Liver (tissue), 9 donors: ENCODE results near the gene SH3RF3. TPM values are rescaled to one million over a fixed set of nuclear protein-coding genes. Genes with fewer than 3 reads are reported as not detected.
A peak's percentile ranks its signal among the peaks of the same experiment; 100 is the strongest.

Experiments
- DNase-seq: peaks from one replicate; pipeline ENCODE4 v3.0.0-alpha.2; 2017; ENCODE audit warnings: low spot score
- H3K27ac ChIP-seq, 2 donors: one replicate each; pipeline ENCODE4 v1.7.0; 2013; ENCODE audit warnings: inconsistent platforms in 2 of 2, low read length in 2 of 2, control low read depth in 1 of 2, low read depth in 1 of 2, mild to moderate bottlenecking in 1 of 2
- H3K27me3 ChIP-seq, 4 donors: one replicate each; pipeline versions ENCODE4 v1.6.1 to v1.7.0; 2013; ENCODE audit warnings: low read length in 3 of 4, inconsistent platforms in 1 of 4, mild to moderate bottlenecking in 1 of 4, moderate library complexity in 1 of 4; ENCODE audit not compliant: control insufficient read depth in 4 of 4, insufficient read depth in 4 of 4
- H3K36me3 ChIP-seq, 4 donors: one replicate each; pipeline versions ENCODE4 v1.6.1 to v1.7.0; 2013; ENCODE audit warnings: low read length in 3 of 4, mild to moderate bottlenecking in 3 of 4, low read depth in 1 of 4, moderate library complexity in 1 of 4; ENCODE audit not compliant: control insufficient read depth in 4 of 4, insufficient read depth in 3 of 4
- H3K4me1 ChIP-seq, 4 donors: one replicate each; pipeline versions ENCODE4 v1.6.1 to v1.7.0; 2013; ENCODE audit warnings: low read length in 3 of 4, mild to moderate bottlenecking in 3 of 4, moderate library complexity in 1 of 4; ENCODE audit not compliant: control insufficient read depth in 4 of 4, insufficient read depth in 4 of 4
- H3K4me3 ChIP-seq, 3 donors: one replicate each; pipeline versions ENCODE4 v1.6.1 to v1.7.0; 2013; ENCODE audit warnings: low read length in 3 of 3, control low read depth in 1 of 3, low read depth in 1 of 3, mild to moderate bottlenecking in 1 of 3
- H3K9ac ChIP-seq, 2 donors: one replicate each; pipeline ENCODE4 v1.7.0; 2013; ENCODE audit warnings: low read length in 2 of 2, mild to moderate bottlenecking in 2 of 2, moderate library complexity in 2 of 2, control low read depth in 1 of 2, low read depth in 1 of 2
- H3K9me3 ChIP-seq, 4 donors: one replicate each; pipeline versions ENCODE4 v1.6.1 to v1.7.0; 2013; ENCODE audit warnings: low read length in 3 of 4; ENCODE audit not compliant: control insufficient read depth in 4 of 4
- ATF3 ChIP-seq: IDR thresholded peaks from 2 replicates; pipeline ENCODE4 v1.6.1; 2016; ENCODE audit warnings: antibody characterized with exemption
- EGR1 ChIP-seq, 2 donors: IDR thresholded peaks; 2 replicates each; pipeline ENCODE4 v1.6.1; 2016 to 2018; ENCODE audit warnings: antibody characterized with exemption in 2 of 2, low read depth in 2 of 2
- FOXA1 ChIP-seq: IDR thresholded peaks from 2 replicates; pipeline ENCODE4 v1.6.1; 2016; ENCODE audit warnings: antibody characterized with exemption
- FOXA2 ChIP-seq: IDR thresholded peaks from 2 replicates; pipeline ENCODE4 v1.6.1; 2016; ENCODE audit warnings: antibody characterized with exemption
- HNF4A ChIP-seq, 2 donors: conservative IDR thresholded peaks; 2 replicates each; pipeline ENCODE4 v1.6.1; 2016; ENCODE audit warnings: antibody characterized with exemption in 2 of 2, mild to moderate bottlenecking in 2 of 2
- HNF4G ChIP-seq: IDR thresholded peaks from 2 replicates; pipeline ENCODE4 v1.6.1; 2016; ENCODE audit warnings: antibody characterized with exemption
- JUND ChIP-seq, 2 donors: IDR thresholded peaks; 2 replicates each; pipeline ENCODE4 v1.6.1; 2016; ENCODE audit warnings: antibody characterized with exemption in 2 of 2
- MAX ChIP-seq: IDR thresholded peaks from 2 replicates; pipeline ENCODE4 v1.6.1; 2016; ENCODE audit warnings: antibody characterized with exemption
- NR2F2 ChIP-seq: IDR thresholded peaks from 2 replicates; pipeline ENCODE4 v1.6.1; 2016; ENCODE audit warnings: antibody characterized with exemption
- RAD21 ChIP-seq, 2 donors: IDR thresholded peaks; 2 replicates each; pipeline ENCODE4 v1.6.1; 2016; ENCODE audit warnings: antibody characterized with exemption in 2 of 2, mild to moderate bottlenecking in 2 of 2
- REST ChIP-seq: IDR thresholded peaks from 2 replicates; pipeline ENCODE4 v1.6.1; 2016; ENCODE audit warnings: antibody characterized with exemption, mild to moderate bottlenecking
- RXRA ChIP-seq, 2 donors: IDR thresholded peaks; 2 replicates each; pipeline ENCODE4 v1.6.1; 2017 to 2018; ENCODE audit warnings: antibody characterized with exemption in 2 of 2, mild to moderate bottlenecking in 1 of 2
- SP1 ChIP-seq: IDR thresholded peaks from 2 replicates; pipeline ENCODE4 v1.6.1; 2018; ENCODE audit warnings: antibody characterized with exemption, mild to moderate bottlenecking
- TAF1 ChIP-seq: conservative IDR thresholded peaks from 2 replicates; pipeline ENCODE4 v1.6.1; 2016; ENCODE audit warnings: antibody characterized with exemption, mild to moderate bottlenecking
- YY1 ChIP-seq: IDR thresholded peaks from 2 replicates; pipeline ENCODE4 v1.6.1; 2016; ENCODE audit warnings: antibody characterized with exemption, mild to moderate bottlenecking
- WGBS: extraction: QIAGEN DNeasy Blood & Tissue Kit; methylation state at CpG from one replicate; pipeline ENCODE4 v1.1.7; 2013; 5-methylcytosine and 5-hydroxymethylcytosine counted together
- polyA plus RNA-seq, 2 donors: library from polyadenylated mRNA; stranded (reverse) in 1 of 2; unstranded in 1 of 2; fragments of 200-250 nt in 1 of 2; fragments of >200 nt in 1 of 2; fragmentation: Nextera tagmentation in 1 of 2; extraction: Ambion mirVana in 1 of 2; gene quantifications; one replicate each; pipeline versions ENCODE4 v1.2.1 to v1.2.3, GENCODE V29; 2013 to 2015
- total RNA-seq, 2 donors: library from RNA; depleted of rRNA; stranded (reverse); fragments of >200 nt; gene quantifications; one replicate each; pipeline ENCODE4 v1.2.3, GENCODE V29; 2014
- TF ChIP-seq, protein P1 (sequence below): fragments of 150-350 bp; IDR thresholded peaks from 2 replicates; pipeline ENCODE4 v1.5.1; 2017; ENCODE audit warnings: improper control_type of control experiment, low read depth, low read length; ENCODE audit not compliant: missing input control
- donor health status: healthy.
- donor health status: healthy.
- donor health status: healthy.
- donor health status: healthy.
- donor health status: healthy.

Gene SH3RF3
- total and polyA plus RNA-seq, 4 donors = 0.11 to 1.0 (median 0.54) TPM

- no peaks in the 10 kb centered on the region for H3K27me3 ChIP-seq
- no peak overlapping the region for H3K27ac ChIP-seq
- H3K4me1 ChIP-seq = peaks cover 0 to 4% (median 2%) of the 10 kb centered on the region in 4 donors
- no peak overlapping the region for H3K4me3 ChIP-seq
- H3K36me3 ChIP-seq = no peaks in the 10 kb centered on the region
- 25% methylated on average over 1 of the region's 1 CpG for WGBS
- DNase-seq = no peak
- H3K9me3 ChIP-seq = no peaks in the 10 kb centered on the region
- TF ChIP-seq SP1 (no peak), ATF3 (no peak), HNF4G (no peak), RAD21 (IDR thresholded peaks at IDR 0.05) (no peak), JUND (IDR thresholded peaks at IDR 0.05) (no peak), FOXA1 (no peak), REST (no peak), HNF4A (conservative IDR thresholded peaks at IDR 0.05) (no peak), RXRA (IDR thresholded peaks at IDR 0.05) (no peak)
- TF ChIP-seq, protein P1, sequence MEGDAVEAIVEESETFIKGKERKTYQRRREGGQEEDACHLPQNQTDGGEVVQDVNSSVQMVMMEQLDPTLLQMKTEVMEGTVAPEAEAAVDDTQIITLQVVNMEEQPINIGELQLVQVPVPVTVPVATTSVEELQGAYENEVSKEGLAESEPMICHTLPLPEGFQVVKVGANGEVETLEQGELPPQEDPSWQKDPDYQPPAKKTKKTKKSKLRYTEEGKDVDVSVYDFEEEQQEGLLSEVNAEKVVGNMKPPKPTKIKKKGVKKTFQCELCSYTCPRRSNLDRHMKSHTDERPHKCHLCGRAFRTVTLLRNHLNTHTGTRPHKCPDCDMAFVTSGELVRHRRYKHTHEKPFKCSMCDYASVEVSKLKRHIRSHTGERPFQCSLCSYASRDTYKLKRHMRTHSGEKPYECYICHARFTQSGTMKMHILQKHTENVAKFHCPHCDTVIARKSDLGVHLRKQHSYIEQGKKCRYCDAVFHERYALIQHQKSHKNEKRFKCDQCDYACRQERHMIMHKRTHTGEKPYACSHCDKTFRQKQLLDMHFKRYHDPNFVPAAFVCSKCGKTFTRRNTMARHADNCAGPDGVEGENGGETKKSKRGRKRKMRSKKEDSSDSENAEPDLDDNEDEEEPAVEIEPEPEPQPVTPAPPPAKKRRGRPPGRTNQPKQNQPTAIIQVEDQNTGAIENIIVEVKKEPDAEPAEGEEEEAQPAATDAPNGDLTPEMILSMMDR = no peak
- no peak overlapping the region for H3K9ac ChIP-seq
These were observed 35.3 kb downstream of the SH3RF3 start for GRCh38 chr2:109164311-109164710.

GRCh38 chr2:109164739-109165221 is 35.8 kb downstream of the SH3RF3 start:
- H3K9me3 ChIP-seq = no peaks in the 10 kb centered on the region
- no peak overlapping the region for H3K9ac ChIP-seq
- H3K4me3 ChIP-seq = no peak overlapping the region
- WGBS = 76% methylated on average over 3 of the region's 3 CpGs
- TF ChIP-seq NR2F2 = peak; percentile 35
- TF ChIP-seq FOXA2 = no peak
- no peaks in the 10 kb centered on the region for H3K36me3 ChIP-seq
- DNase-seq = no peak
- H3K4me1 ChIP-seq = peaks cover 0 to 4% (median 2%) of the 10 kb centered on the region in 4 donors
- no peaks in the 10 kb centered on the region for H3K27me3 ChIP-seq
- H3K27ac ChIP-seq = no peak overlapping the region

DNA sequence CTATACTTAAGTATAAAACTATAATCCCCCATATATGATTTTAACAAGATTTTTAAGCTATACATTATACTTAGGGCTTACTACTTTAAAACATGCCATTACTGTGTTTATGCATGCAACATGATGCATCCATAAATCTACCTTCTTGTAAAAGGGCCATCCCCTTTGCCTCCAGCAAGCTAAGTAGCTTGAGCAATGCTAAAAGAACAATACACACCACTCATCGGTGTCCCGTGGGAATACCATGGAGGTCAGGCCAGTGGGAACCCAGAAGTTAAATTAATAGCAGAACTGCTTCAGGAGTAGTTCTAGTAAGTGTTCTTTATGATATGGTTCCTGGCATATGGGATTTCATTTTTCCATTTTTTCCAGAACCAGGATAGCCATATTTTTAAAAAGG is 37.8 kb downstream of the SH3RF3 start:
- H3K4me3 ChIP-seq = no peak overlapping the region
- no peaks in the 10 kb centered on the region for H3K36me3 ChIP-seq
- H3K4me1 ChIP-seq = peaks cover 0 to 4% (median 2%) of the 10 kb centered on the region in 4 donors
- no peaks in the 10 kb centered on the region for H3K27me3 ChIP-seq
- H3K9ac ChIP-seq = no peak overlapping the region
- TF ChIP-seq FOXA1 (no peak), REST (no peak), HNF4A (conservative IDR thresholded peaks at IDR 0.05) (no peak), EGR1 (IDR thresholded peaks at IDR 0.05; ENCODE audit: low read depth in 2 of 2) (no peak), JUND (IDR thresholded peaks at IDR 0.05) (no peak), ATF3 (no peak), MAX (no peak), TAF1 (no peak), HNF4G (no peak), YY1 (no peak), FOXA2 (no peak)
- no peaks in the 10 kb centered on the region for H3K9me3 ChIP-seq
- H3K27ac ChIP-seq = no peak overlapping the region
- 87% methylated on average over 2 of the region's 2 CpGs for WGBS
- DNase-seq = no peak
